HepG2 (cell line): ENCODE measurements around the gene DNAJC30.

Experiments
- CREM ChIP-seq, 2 experiments: sonication (generic) in 1 of 2; formaldehyde crosslinking in 1 of 2; IDR thresholded peaks; 2 replicates each; pipeline versions ENCODE4 v1.4.0 to v1.6.1; 2016 to 2020; ENCODE audit warnings: antibody characterized with exemption in 1 of 2, mild to moderate bottlenecking in 1 of 2, missing genetic modification reagents in 1 of 2
- GABPB1 ChIP-seq: IDR thresholded peaks from 2 replicates; pipeline ENCODE4 v1.6.1; 2016; ENCODE audit warnings: mild to moderate bottlenecking, missing genetic modification reagents, moderate library complexity, missing compliant biosample characterization

GRCh38 chr7:73669858-73670385 lies 13.3 kb downstream of the DNAJC30 start:
- no peak for TF ChIP-seq GABPB1 (CRISPR knock-in tag)
- TF ChIP-seq CREM (IDR thresholded peaks at IDR 0.05): no peak
- TF ChIP-seq CREM (CRISPR knock-in tag; IDR thresholded peaks at IDR 0.05): no peak
